Islet precursor cell (in vitro differentiated cells): ENCODE measurements around the gene DLST.
"Not testable (repeated sequence)": the region's sequence is repeated elsewhere in the genome, so short reads cannot be mapped to it uniquely, and the experiment has no call there.

Source experiments
- DNase-seq: peaks from one replicate; pipeline ENCODE4 v3.0.0-alpha.2; 2018

Gene DLST

GRCh38 chr14:74920281-74920680 lies 38.6 kb downstream of the DLST start:
- no peak for DNase-seq

- DNase-seq, result no peak
These were observed 39.4 kb downstream of the DLST start for GRCh38 chr14:74921053-74921620.

- no peak for DNase-seq
These were observed 40.5 kb downstream of the DLST start for GRCh38 chr14:74921987-74922751.

GRCh38 chr14:74922752-74923401 lies 41.2 kb downstream of the DLST start, which contains the start of gene RPS6KL1:
TSS of gene RPS6KL1 (minus strand) at chr14:74923260. CDS start at chr14:74921541, 1,719 bp downstream.
- peak; percentile 92 for DNase-seq

GRCh38 chr14:74924061-74924460 lies 42.3 kb downstream of the DLST start:
- no peak for DNase-seq

- DNase-seq, result no peak
These were observed 45.5 kb downstream of the DLST start for GRCh38 chr14:74927225-74927624.

- DNase-seq, result no peak
These were observed 47.5 kb downstream of the DLST start for GRCh38 chr14:74929242-74929641.

- DNase-seq, result not testable (repeated sequence)
These were observed 50.0 kb downstream of the DLST start for GRCh38 chr14:74931744-74932143.

- peak; percentile 50 for DNase-seq
These were observed 50.7 kb downstream of the DLST start for GRCh38 chr14:74932401-74932901.

GRCh38 chr14:74932936-74933335 lies 51.2 kb downstream of the DLST start:
- not testable (repeated sequence) for DNase-seq

GRCh38 chr14:74934041-74934440 lies 52.3 kb downstream of the DLST start:
- DNase-seq, result no peak

GRCh38 chr14:74934476-74935359 lies 53.0 kb downstream of the DLST start:
- DNase-seq, result peak; percentile 83

- DNase-seq, result no peak
These were observed 53.6 kb downstream of the DLST start for GRCh38 chr14:74935360-74935680.

GRCh38 chr14:74936151-74936550 lies 54.4 kb downstream of the DLST start:
- DNase-seq, result no peak

- DNase-seq, result no peak
These were observed 55.0 kb downstream of the DLST start for GRCh38 chr14:74936731-74937130.

- no peak for DNase-seq
These were observed 55.5 kb downstream of the DLST start for GRCh38 chr14:74937171-74937570.

- no peak for DNase-seq
These were observed 57.1 kb downstream of the DLST start for GRCh38 chr14:74938531-74939495.

GRCh38 chr14:74940956-74941565 lies 59.3 kb downstream of the DLST start:
- no peak for DNase-seq

- peak; percentile 76 for DNase-seq
These were observed 60.0 kb downstream of the DLST start for GRCh38 chr14:74941676-74942097.

- no peak for DNase-seq
These were observed 60.5 kb downstream of the DLST start for GRCh38 chr14:74942181-74942580.

GRCh38 chr14:74942608-74943007 lies 60.9 kb downstream of the DLST start:
- no peak for DNase-seq
